ENCODE results near the gene STYXL1.
"Not testable (repeated sequence)": the region's sequence is repeated elsewhere in the genome, so short reads cannot be mapped to it uniquely, and the experiment has no call there.

Gene STYXL1

GRCh38 chr7:76047811-76048667 is at the start of gene STYXL1, which contains the start of gene MDH2:
Gene STYXL1, minus strand, starts transcription at chr7:76048000. Its CDS starts 17,477 bp downstream, at chr7:76030523.
Gene MDH2, plus strand, starts transcription at chr7:76048106. Its CDS starts 55 bp downstream, at chr7:76048161.
- TF ChIP-seq CTCF (conservative IDR thresholded peaks at IDR 0.05; ENCODE audit: low read length), result no peak
- DNase-seq (ENCODE audit: low read depth), result peak; percentile 94
- peak within 1 kb of the TSS; percentile 98 for H3K4me3 ChIP-seq (ENCODE audit: low read length)

- no peak overlapping the region for H3K4me3 ChIP-seq (ENCODE audit: low read length)
- no peak for DNase-seq (ENCODE audit: low read depth)
- TF ChIP-seq CTCF (conservative IDR thresholded peaks at IDR 0.05; ENCODE audit: low read length), result no peak
Observed at GRCh38 chr7:76095908-76096307, 48.1 kb upstream of the STYXL1 start.

- not testable (repeated sequence) for H3K4me3 ChIP-seq (ENCODE audit: low read length); DNase-seq (ENCODE audit: low read depth)
Observed at GRCh38 chr7:76094326-76094725, 46.5 kb upstream of the STYXL1 start.

GRCh38 chr7:76093531-76093930 is 45.7 kb upstream of the STYXL1 start:
- peak; percentile 51 for DNase-seq (ENCODE audit: low read depth)
- H3K4me3 ChIP-seq (ENCODE audit: low read length), result not testable (repeated sequence)

GRCh38 chr7:76091506-76091905 is 43.7 kb upstream of the STYXL1 start:
- H3K4me3 ChIP-seq (ENCODE audit: low read length), result no peak overlapping the region
- no peak for DNase-seq (ENCODE audit: low read depth)
- no peak for TF ChIP-seq CTCF (conservative IDR thresholded peaks at IDR 0.05; ENCODE audit: low read length)

- DNase-seq (ENCODE audit: low read depth), result no peak
- no peak for TF ChIP-seq CTCF (conservative IDR thresholded peaks at IDR 0.05; ENCODE audit: low read length)
- H3K4me3 ChIP-seq (ENCODE audit: low read length), result no peak overlapping the region
Observed at GRCh38 chr7:76089865-76090475, 42.2 kb upstream of the STYXL1 start.

GRCh38 chr7:76087362-76087791 is 39.6 kb upstream of the STYXL1 start:
- DNase-seq (ENCODE audit: low read depth), result peak; percentile 89
- not testable (repeated sequence) for H3K4me3 ChIP-seq (ENCODE audit: low read length)

- DNase-seq (ENCODE audit: low read depth), result peak; percentile 15
Observed at GRCh38 chr7:76086070-76086469, 38.3 kb upstream of the STYXL1 start.

GRCh38 chr7:76084115-76084514 is 36.3 kb upstream of the STYXL1 start:
- not testable (repeated sequence) for H3K4me3 ChIP-seq (ENCODE audit: low read length); DNase-seq (ENCODE audit: low read depth)

More at GRCh38 chr7:76086070-76086469, 38.3 kb upstream of the STYXL1 start:
- TF ChIP-seq CTCF (conservative IDR thresholded peaks at IDR 0.05; ENCODE audit: low read length), result no peak
- H3K4me3 ChIP-seq (ENCODE audit: low read length), result no peak overlapping the region

Data from AG10803 (cell line).